ENCODE results near the gene NAXD.
"Not testable (repeated sequence)": the region's sequence is repeated elsewhere in the genome, so short reads cannot be mapped to it uniquely, and the experiment has no call there.

NAXD gene

GRCh38 chr13:110628952-110629701, 13.8 kb downstream of the NAXD start:
- TF ChIP-seq ZNF565 (CRISPR knock-in tag; conservative IDR thresholded peaks at IDR 0.05; ENCODE audit: low read depth) (no peak), PPARA (CRISPR knock-in tag; IDR thresholded peaks at IDR 0.05; ENCODE audit: borderline replicate concordance) (no peak), TOX (CRISPR knock-in tag; IDR thresholded peaks at IDR 0.05; ENCODE audit: borderline replicate concordance) (no peak)
- TF ChIP-seq, protein P1, sequence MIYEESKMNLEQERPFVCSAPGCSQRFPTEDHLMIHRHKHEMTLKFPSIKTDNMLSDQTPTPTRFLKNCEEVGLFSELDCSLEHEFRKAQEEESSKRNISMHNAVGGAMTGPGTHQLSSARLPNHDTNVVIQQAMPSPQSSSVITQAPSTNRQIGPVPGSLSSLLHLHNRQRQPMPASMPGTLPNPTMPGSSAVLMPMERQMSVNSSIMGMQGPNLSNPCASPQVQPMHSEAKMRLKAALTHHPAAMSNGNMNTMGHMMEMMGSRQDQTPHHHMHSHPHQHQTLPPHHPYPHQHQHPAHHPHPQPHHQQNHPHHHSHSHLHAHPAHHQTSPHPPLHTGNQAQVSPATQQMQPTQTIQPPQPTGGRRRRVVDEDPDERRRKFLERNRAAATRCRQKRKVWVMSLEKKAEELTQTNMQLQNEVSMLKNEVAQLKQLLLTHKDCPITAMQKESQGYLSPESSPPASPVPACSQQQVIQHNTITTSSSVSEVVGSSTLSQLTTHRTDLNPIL (CRISPR knock-in tag; IDR thresholded peaks at IDR 0.05; ENCODE audit: low read depth): no peak
- peak; percentile 66 for ATAC-seq

GRCh38 chr13:110629735-110630134, 14.4 kb downstream of the NAXD start:
- TF ChIP-seq ZNF565 (CRISPR knock-in tag; conservative IDR thresholded peaks at IDR 0.05; ENCODE audit: low read depth) (no peak), GLIS3 (CRISPR knock-in tag; IDR thresholded peaks at IDR 0.05) (no peak)
- no peak for ATAC-seq

DNA sequence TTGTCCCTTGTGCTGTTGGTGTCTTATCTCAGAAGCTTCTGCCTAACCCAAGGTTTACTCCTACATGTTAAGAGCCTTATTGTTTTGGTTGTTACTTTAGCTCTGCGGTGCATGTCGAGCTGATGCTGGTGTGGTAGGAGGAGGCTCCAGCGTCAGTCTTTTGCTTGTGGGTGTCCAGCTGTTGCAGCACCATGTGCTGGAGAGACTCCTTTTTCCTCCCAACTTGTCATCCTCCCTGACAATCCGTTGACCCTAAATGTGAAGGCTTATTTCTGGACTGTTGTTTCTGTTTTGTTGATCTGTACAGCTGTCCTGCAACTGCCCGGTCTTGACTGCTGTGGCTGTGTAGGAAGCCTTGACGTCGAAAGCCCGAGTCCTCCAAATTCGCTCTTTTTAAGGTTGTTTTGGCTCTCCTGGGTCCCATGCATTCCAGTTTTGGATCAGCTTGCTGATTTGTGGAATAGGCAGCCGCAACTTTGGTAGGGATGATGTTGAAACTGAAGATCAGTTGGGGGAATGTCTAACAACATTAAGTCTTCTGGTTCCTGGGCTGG, 15.3 kb downstream of the NAXD start:
- ATAC-seq: no peak
- TF ChIP-seq ZNF70 (CRISPR knock-in tag; IDR thresholded peaks at IDR 0.05) (no peak), TCF4 (CRISPR knock-in tag; IDR thresholded peaks at IDR 0.05; ENCODE audit: borderline replicate concordance) (no peak), PPARA (CRISPR knock-in tag; IDR thresholded peaks at IDR 0.05; ENCODE audit: borderline replicate concordance) (no peak), CSDC2 (CRISPR knock-in tag; IDR thresholded peaks at IDR 0.05) (no peak), ZNF8 (CRISPR knock-in tag; IDR thresholded peaks at IDR 0.05) (no peak), GLIS3 (CRISPR knock-in tag; IDR thresholded peaks at IDR 0.05) (no peak), ZNF565 (CRISPR knock-in tag; conservative IDR thresholded peaks at IDR 0.05; ENCODE audit: low read depth) (no peak), ZC3H10 (CRISPR knock-in tag; IDR thresholded peaks at IDR 0.05) (no peak)
- TF ChIP-seq, protein P2, sequence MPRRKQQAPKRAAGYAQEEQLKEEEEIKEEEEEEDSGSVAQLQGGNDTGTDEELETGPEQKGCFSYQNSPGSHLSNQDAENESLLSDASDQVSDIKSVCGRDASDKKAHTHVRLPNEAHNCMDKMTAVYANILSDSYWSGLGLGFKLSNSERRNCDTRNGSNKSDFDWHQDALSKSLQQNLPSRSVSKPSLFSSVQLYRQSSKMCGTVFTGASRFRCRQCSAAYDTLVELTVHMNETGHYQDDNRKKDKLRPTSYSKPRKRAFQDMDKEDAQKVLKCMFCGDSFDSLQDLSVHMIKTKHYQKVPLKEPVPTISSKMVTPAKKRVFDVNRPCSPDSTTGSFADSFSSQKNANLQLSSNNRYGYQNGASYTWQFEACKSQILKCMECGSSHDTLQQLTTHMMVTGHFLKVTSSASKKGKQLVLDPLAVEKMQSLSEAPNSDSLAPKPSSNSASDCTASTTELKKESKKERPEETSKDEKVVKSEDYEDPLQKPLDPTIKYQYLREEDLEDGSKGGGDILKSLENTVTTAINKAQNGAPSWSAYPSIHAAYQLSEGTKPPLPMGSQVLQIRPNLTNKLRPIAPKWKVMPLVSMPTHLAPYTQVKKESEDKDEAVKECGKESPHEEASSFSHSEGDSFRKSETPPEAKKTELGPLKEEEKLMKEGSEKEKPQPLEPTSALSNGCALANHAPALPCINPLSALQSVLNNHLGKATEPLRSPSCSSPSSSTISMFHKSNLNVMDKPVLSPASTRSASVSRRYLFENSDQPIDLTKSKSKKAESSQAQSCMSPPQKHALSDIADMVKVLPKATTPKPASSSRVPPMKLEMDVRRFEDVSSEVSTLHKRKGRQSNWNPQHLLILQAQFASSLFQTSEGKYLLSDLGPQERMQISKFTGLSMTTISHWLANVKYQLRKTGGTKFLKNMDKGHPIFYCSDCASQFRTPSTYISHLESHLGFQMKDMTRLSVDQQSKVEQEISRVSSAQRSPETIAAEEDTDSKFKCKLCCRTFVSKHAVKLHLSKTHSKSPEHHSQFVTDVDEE (CRISPR knock-in tag; IDR thresholded peaks at IDR 0.05): no peak

- ATAC-seq: not testable (repeated sequence)
These were observed 16.9 kb downstream of the NAXD start for GRCh38 chr13:110632255-110632654.

DNA sequence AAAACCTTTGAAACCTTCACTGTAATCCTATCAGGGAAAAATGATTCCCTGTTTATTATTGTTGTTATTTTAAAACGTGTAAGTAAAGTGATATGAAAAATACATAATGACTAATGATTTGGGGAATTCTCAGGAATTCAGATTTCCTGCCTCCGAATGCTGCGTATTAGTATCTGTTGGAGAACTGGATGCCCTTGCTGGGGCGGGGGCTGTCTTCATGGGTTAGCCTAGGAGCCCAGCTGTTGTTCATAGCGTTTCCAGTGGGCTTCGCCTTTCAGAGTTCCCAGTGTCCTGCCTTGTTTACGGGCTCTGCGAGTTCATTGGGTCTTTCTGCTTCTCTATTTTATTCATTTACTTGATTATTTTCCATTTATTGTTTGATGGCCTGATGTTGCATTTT, 18.4 kb downstream of the NAXD start:
- TF ChIP-seq BACH2 (CRISPR knock-in tag; IDR thresholded peaks at IDR 0.05; ENCODE audit: borderline replicate concordance): no peak
- no peak for TF ChIP-seq CSDC2 (CRISPR knock-in tag; IDR thresholded peaks at IDR 0.05)
- TF ChIP-seq PPARA (CRISPR knock-in tag; IDR thresholded peaks at IDR 0.05; ENCODE audit: borderline replicate concordance): no peak
- TF ChIP-seq SNAI2 (CRISPR knock-in tag; IDR thresholded peaks at IDR 0.05): no peak
- no peak for TF ChIP-seq POU6F1 (CRISPR knock-in tag; IDR thresholded peaks at IDR 0.05; ENCODE audit: borderline replicate concordance, low read depth)
- no peak for TF ChIP-seq ZFP30 (CRISPR knock-in tag; IDR thresholded peaks at IDR 0.05)
- TF ChIP-seq ARNTL (CRISPR knock-in tag; IDR thresholded peaks at IDR 0.05; ENCODE audit: borderline replicate concordance, low read depth): no peak
- no peak for TF ChIP-seq TCF4 (CRISPR knock-in tag; IDR thresholded peaks at IDR 0.05; ENCODE audit: borderline replicate concordance)
- TF ChIP-seq RARB (CRISPR knock-in tag; IDR thresholded peaks at IDR 0.05): no peak

GRCh38 chr13:110634558-110634957, 19.2 kb downstream of the NAXD start:
- ATAC-seq: peak; percentile 59
- no peak for TF ChIP-seq ZNF70 (CRISPR knock-in tag; IDR thresholded peaks at IDR 0.05)
- TF ChIP-seq SNAI2 (CRISPR knock-in tag; IDR thresholded peaks at IDR 0.05): no peak
- no peak for TF ChIP-seq TCF4 (CRISPR knock-in tag; IDR thresholded peaks at IDR 0.05; ENCODE audit: borderline replicate concordance)
- TF ChIP-seq ZFP30 (CRISPR knock-in tag; IDR thresholded peaks at IDR 0.05): no peak
- no peak for TF ChIP-seq RARB (CRISPR knock-in tag; IDR thresholded peaks at IDR 0.05)
- TF ChIP-seq OSR1 (CRISPR knock-in tag; IDR thresholded peaks at IDR 0.05): no peak
- no peak for TF ChIP-seq PATZ1 (CRISPR knock-in tag; IDR thresholded peaks at IDR 0.05; ENCODE audit: borderline replicate concordance)
- TF ChIP-seq ISL1 (CRISPR knock-in tag; IDR thresholded peaks at IDR 0.05): no peak
- TF ChIP-seq TOX (CRISPR knock-in tag; IDR thresholded peaks at IDR 0.05; ENCODE audit: borderline replicate concordance): no peak
- TF ChIP-seq POU6F1 (CRISPR knock-in tag; IDR thresholded peaks at IDR 0.05; ENCODE audit: borderline replicate concordance, low read depth): no peak
- TF ChIP-seq BACH2 (CRISPR knock-in tag; IDR thresholded peaks at IDR 0.05; ENCODE audit: borderline replicate concordance): no peak

More for the DNA sequence above, 18.4 kb downstream of the NAXD start:
- ATAC-seq: no peak

All from SK-N-SH treated with all-trans-retinoic acid at 6 μM for 48 hours (cell line).